GM12864 (cell line): ENCODE results near the gene DPYSL5.

Experiments used
- DNase-seq: peaks from one replicate; pipeline ENCODE4 v3.0.0-alpha.2; 2011; ENCODE audit warnings: low read depth
- H3K4me3 ChIP-seq: 2 replicates; pipeline ENCODE4 v1.5.1; 2011; ENCODE audit warnings: mild to moderate bottlenecking, low read depth, low read length, control low read depth
- TF ChIP-seq, protein P1 (sequence below): IDR thresholded peaks from 2 replicates; pipeline ENCODE4 v1.5.1; 2011; ENCODE audit warnings: low read depth, mild to moderate bottlenecking, moderate library complexity, low read length, control low read depth, inconsistent platforms; ENCODE audit errors: missing control alignments

Gene DPYSL5

GRCh38 chr2:26910176-26910575 is 62.2 kb downstream of the DPYSL5 start:
- no peak for DNase-seq
- H3K4me3 ChIP-seq = no peak overlapping the region
- TF ChIP-seq, protein P1, sequence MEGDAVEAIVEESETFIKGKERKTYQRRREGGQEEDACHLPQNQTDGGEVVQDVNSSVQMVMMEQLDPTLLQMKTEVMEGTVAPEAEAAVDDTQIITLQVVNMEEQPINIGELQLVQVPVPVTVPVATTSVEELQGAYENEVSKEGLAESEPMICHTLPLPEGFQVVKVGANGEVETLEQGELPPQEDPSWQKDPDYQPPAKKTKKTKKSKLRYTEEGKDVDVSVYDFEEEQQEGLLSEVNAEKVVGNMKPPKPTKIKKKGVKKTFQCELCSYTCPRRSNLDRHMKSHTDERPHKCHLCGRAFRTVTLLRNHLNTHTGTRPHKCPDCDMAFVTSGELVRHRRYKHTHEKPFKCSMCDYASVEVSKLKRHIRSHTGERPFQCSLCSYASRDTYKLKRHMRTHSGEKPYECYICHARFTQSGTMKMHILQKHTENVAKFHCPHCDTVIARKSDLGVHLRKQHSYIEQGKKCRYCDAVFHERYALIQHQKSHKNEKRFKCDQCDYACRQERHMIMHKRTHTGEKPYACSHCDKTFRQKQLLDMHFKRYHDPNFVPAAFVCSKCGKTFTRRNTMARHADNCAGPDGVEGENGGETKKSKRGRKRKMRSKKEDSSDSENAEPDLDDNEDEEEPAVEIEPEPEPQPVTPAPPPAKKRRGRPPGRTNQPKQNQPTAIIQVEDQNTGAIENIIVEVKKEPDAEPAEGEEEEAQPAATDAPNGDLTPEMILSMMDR = no peak

GRCh38 chr2:26911911-26912861 is 64.3 kb downstream of the DPYSL5 start:
- no peak overlapping the region for H3K4me3 ChIP-seq
- TF ChIP-seq, protein P1 = no peak
- no peak for DNase-seq

GRCh38 chr2:26913606-26913998 is 65.7 kb downstream of the DPYSL5 start:
- TF ChIP-seq, protein P1 = no peak
- H3K4me3 ChIP-seq = no peak overlapping the region
- no peak for DNase-seq

- no peak for DNase-seq
- no peak overlapping the region for H3K4me3 ChIP-seq
- TF ChIP-seq, protein P1 = no peak
Measured at GRCh38 chr2:26913999-26914658, 66.2 kb downstream of the DPYSL5 start.

GRCh38 chr2:26914659-26915310 is 66.9 kb downstream of the DPYSL5 start:
- no peak for DNase-seq
- TF ChIP-seq, protein P1 = no peak
- H3K4me3 ChIP-seq = no peak overlapping the region

GRCh38 chr2:26915316-26915715 is 67.4 kb downstream of the DPYSL5 start:
- no peak overlapping the region for H3K4me3 ChIP-seq
- TF ChIP-seq, protein P1 = no peak
- DNase-seq = no peak
